Fibroblast of lung (primary cell): ENCODE data around the gene DNAH14. TPM values are rescaled to one million over a fixed set of nuclear protein-coding genes. Genes with fewer than 3 reads are reported as not detected.
"Not testable (repeated sequence)": the region's sequence is repeated elsewhere in the genome, so short reads cannot be mapped to it uniquely, and the experiment has no call there.

Experiments used
- DNase-seq, 2 donors: peaks; one replicate each; pipeline versions ENCODE4 v3.0.0 to v3.0.0-alpha.2; 2010; ENCODE audit warnings: low read depth in 2 of 2
- H2AFZ ChIP-seq: 2 replicates; pipeline ENCODE4 v1.5.1; 2012; ENCODE audit warnings: low read length, control low read depth, inconsistent platforms
- H3K27ac ChIP-seq: 2 replicates; pipeline ENCODE4 v1.5.1; 2011; ENCODE audit warnings: low read length, control low read depth; ENCODE audit not compliant: insufficient read depth
- H3K27me3 ChIP-seq: 2 replicates; pipeline ENCODE4 v1.5.1; 2011; ENCODE audit warnings: mild to moderate bottlenecking, low read length; ENCODE audit not compliant: control insufficient read depth, insufficient read depth
- H3K36me3 ChIP-seq: 2 replicates; pipeline ENCODE4 v1.5.1; 2011; ENCODE audit warnings: low read length; ENCODE audit not compliant: control insufficient read depth, insufficient read depth
- H3K4me1 ChIP-seq: 2 replicates; pipeline ENCODE4 v1.5.1; 2011; ENCODE audit warnings: low read length; ENCODE audit not compliant: control insufficient read depth, insufficient read depth; ENCODE audit errors: extremely low read depth
- H3K4me2 ChIP-seq: 2 replicates; pipeline ENCODE4 v1.5.1; 2011; ENCODE audit warnings: low read length, control low read depth; ENCODE audit not compliant: insufficient read depth; ENCODE audit errors: extremely low read depth
- H3K4me3 ChIP-seq, 4 experiments: fragments of 200-600 bp in 1 of 4; sonication (generic) in 1 of 4; replicated peaks in 1 of 4; 2 replicates each; pipeline ENCODE4 v1.5.1; 2011 to 2016; ENCODE audit warnings: low read length in 4 of 4, low read depth in 3 of 4, mild to moderate bottlenecking in 3 of 4, control low read depth in 2 of 4, inconsistent platforms in 1 of 4, mixed read lengths in 1 of 4; ENCODE audit not compliant: insufficient read depth in 1 of 4; ENCODE audit errors: control extremely low read depth in 1 of 4
- H3K79me2 ChIP-seq: 2 replicates; pipeline ENCODE4 v1.5.1; 2012; ENCODE audit warnings: mild to moderate bottlenecking, low read length, inconsistent platforms; ENCODE audit not compliant: control insufficient read depth, insufficient read depth
- H3K9ac ChIP-seq: 2 replicates; pipeline ENCODE4 v1.5.1; 2011; ENCODE audit warnings: mild to moderate bottlenecking, low read length, control low read depth; ENCODE audit not compliant: insufficient read depth
- H3K9me3 ChIP-seq: 2 replicates; pipeline ENCODE4 v1.5.1; 2012; ENCODE audit warnings: low read depth, low read length; ENCODE audit not compliant: control insufficient read depth, insufficient read depth
- H4K20me1 ChIP-seq: 2 replicates; pipeline ENCODE4 v1.5.1; 2011; ENCODE audit warnings: low read length; ENCODE audit not compliant: control insufficient read depth, insufficient read depth; ENCODE audit errors: extremely low read depth
- CTCF ChIP-seq, 2 donors: IDR thresholded peaks in 1 of 2; conservative IDR thresholded peaks in 1 of 2; 1 replicate in 1 of 2; 2 replicates in 1 of 2; pipeline ENCODE4 v1.5.1; 2011 to 2012; ENCODE audit warnings: low read length in 2 of 2, control low read depth in 1 of 2, inconsistent platforms in 1 of 2, low read depth in 1 of 2, mild to moderate bottlenecking in 1 of 2
- EZH2 ChIP-seq: IDR thresholded peaks from 2 replicates; pipeline ENCODE4 v1.5.1; 2012; ENCODE audit warnings: low read length, control low read depth, mild to moderate bottlenecking; ENCODE audit errors: missing control alignments
- polyA plus RNA-seq, 2 donors: library from polyadenylated mRNA; depleted of rRNA in 1 of 2; stranded (reverse) in 1 of 2; unstranded in 1 of 2; fragments of >200 nt; gene quantifications; 2 replicates each; pipeline ENCODE4 v1.2.1, GENCODE V29; 2011 to 2012; ENCODE audit warnings: missing spikeins in 1 of 2
- total RNA-seq: library from RNA; depleted of rRNA; stranded (reverse); fragments of >200 nt; gene quantifications from 2 replicates; pipeline ENCODE4 v1.2.1, GENCODE V29; 2014

The DNAH14 gene
- total and polyA plus RNA-seq, 2 donors (not counting 1 experiment from before 2014, with no cell fraction given): 5.4 to 19.7 TPM

DNA sequence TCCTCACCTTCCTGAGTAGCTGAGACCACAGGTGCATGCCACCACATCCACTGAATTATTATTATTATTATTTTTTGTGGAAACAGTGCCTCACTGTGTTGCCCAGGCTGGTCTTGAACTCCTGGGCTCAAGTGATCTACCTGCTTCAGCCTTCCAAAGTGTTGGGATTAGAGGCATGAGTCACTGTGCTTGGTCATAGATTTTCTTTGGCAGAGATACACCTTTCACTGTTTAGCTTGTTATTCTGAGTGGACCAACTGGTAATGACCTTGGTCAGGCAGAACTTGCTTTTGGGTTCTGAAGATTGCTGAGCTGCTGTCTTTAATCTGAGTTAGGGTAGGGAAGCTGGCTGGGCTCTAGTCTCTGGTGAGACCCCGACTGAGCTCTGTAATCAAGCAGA is 66.8 kb downstream of the DNAH14 start:
- H3K36me3 ChIP-seq: no peaks in the 10 kb centered on the region
- H3K4me3 ChIP-seq: no peak overlapping the region
- H4K20me1 ChIP-seq: no peaks in the 10 kb centered on the region
- H3K9ac ChIP-seq: no peak overlapping the region
- H3K27me3 ChIP-seq: no peaks in the 10 kb centered on the region
- no peaks in the 10 kb centered on the region for H3K9me3 ChIP-seq
- H3K4me2 ChIP-seq: no peak overlapping the region
- no peak overlapping the region for H3K27ac ChIP-seq
- no peak for TF ChIP-seq CTCF (conservative IDR thresholded peaks at IDR 0.05 in 1 of 2, IDR thresholded peaks at IDR 0.05 in 1 of 2; ENCODE audit: low read depth in 1 of 2, low read length in 2 of 2)
- no peak for TF ChIP-seq EZH2
- no peaks in the 10 kb centered on the region for H3K79me2 ChIP-seq
- no peak overlapping the region for H2AFZ ChIP-seq
- peak in 1 of 2 donors; percentile 47 for DNase-seq
- no peaks in the 10 kb centered on the region for H3K4me1 ChIP-seq

GRCh38 chr1:224998185-224998584 is 68.7 kb downstream of the DNAH14 start:
- H3K27me3 ChIP-seq: no peaks in the 10 kb centered on the region
- H3K27ac ChIP-seq: no peak overlapping the region
- H3K9ac ChIP-seq: no peak overlapping the region
- TF ChIP-seq CTCF (conservative IDR thresholded peaks at IDR 0.05 in 1 of 2, IDR thresholded peaks at IDR 0.05 in 1 of 2; ENCODE audit: low read depth in 1 of 2, low read length in 2 of 2) (no peak), EZH2 (no peak)
- H3K9me3 ChIP-seq: no peaks in the 10 kb centered on the region
- no peak overlapping the region for H3K4me3 ChIP-seq
- peak in 1 of 2 donors; percentile 44 for DNase-seq
- no peak overlapping the region for H2AFZ ChIP-seq
- H4K20me1 ChIP-seq: no peaks in the 10 kb centered on the region
- H3K4me2 ChIP-seq: no peak overlapping the region
- H3K36me3 ChIP-seq: no peaks in the 10 kb centered on the region
- no peaks in the 10 kb centered on the region for H3K79me2 ChIP-seq
- no peaks in the 10 kb centered on the region for H3K4me1 ChIP-seq

GRCh38 chr1:225004396-225004795 is 74.9 kb downstream of the DNAH14 start:
- Histone ChIP-seq H3K4me1 (no peaks in the 10 kb centered on the region), H4K20me1 (no peaks in the 10 kb centered on the region), H3K79me2 (no peaks in the 10 kb centered on the region), H3K27me3 (no peaks in the 10 kb centered on the region), H3K9ac (no peak overlapping the region), H3K4me2 (no peak overlapping the region), H3K27ac (no peak overlapping the region), H3K9me3 (no peaks in the 10 kb centered on the region), H3K36me3 (no peaks in the 10 kb centered on the region), H3K4me3 (no peak overlapping the region), H2AFZ (no peak overlapping the region)
- peak in 1 of 2 donors; percentile 20 for TF ChIP-seq CTCF (conservative IDR thresholded peaks at IDR 0.05 in 1 of 2, IDR thresholded peaks at IDR 0.05 in 1 of 2; ENCODE audit: low read depth in 1 of 2, low read length in 2 of 2)
- TF ChIP-seq EZH2: no peak
- no peak for DNase-seq

GRCh38 chr1:225006352-225006751 is 76.9 kb downstream of the DNAH14 start:
- DNase-seq, H3K36me3 ChIP-seq: not testable (repeated sequence)

GRCh38 chr1:225008050-225008449 is 78.6 kb downstream of the DNAH14 start:
- not testable (repeated sequence) for DNase-seq, H3K27ac ChIP-seq, H3K36me3 ChIP-seq, H4K20me1 ChIP-seq, H3K79me2 ChIP-seq, H3K27me3 ChIP-seq, H3K9me3 ChIP-seq, H3K4me3 ChIP-seq, H3K9ac ChIP-seq, H2AFZ ChIP-seq, H3K4me2 ChIP-seq, H3K4me1 ChIP-seq

More at GRCh38 chr1:225006352-225006751, 76.9 kb downstream of the DNAH14 start:
- H2AFZ ChIP-seq, H3K9ac ChIP-seq, H4K20me1 ChIP-seq, H3K9me3 ChIP-seq, H3K79me2 ChIP-seq, H3K27me3 ChIP-seq, H3K4me2 ChIP-seq, H3K4me3 ChIP-seq, H3K27ac ChIP-seq, H3K4me1 ChIP-seq: not testable (repeated sequence)
